ENCODE results near the gene EVPL.

DNA sequence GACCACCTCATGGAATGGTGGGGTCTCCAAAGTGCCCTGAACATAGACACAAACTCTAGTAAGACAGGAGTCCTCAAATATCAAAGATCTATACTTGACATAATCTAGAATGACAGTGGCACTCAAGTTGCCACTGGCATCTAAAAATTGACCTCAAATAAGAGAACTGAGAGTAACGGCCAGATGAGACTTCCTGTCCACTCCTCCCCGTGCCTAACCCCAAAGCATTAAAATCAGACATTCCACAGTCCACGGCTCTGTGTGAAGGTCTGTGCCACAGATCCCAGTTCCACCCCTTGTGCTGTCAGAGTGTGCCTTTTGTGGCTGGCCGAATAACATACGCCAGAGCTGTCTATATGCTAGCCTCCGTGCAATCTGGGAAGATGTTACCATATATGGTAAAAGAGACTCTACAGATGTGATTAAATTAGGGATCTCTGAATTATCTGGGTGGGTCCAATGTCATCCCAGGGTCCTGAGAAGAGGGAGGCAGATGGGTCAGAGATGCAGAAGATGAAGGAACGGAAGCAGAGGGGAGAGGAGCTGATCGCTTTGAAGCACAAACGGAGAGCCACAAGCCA lies 21.0 kb upstream of the EVPL start:
- TF ChIP-seq, protein P1, sequence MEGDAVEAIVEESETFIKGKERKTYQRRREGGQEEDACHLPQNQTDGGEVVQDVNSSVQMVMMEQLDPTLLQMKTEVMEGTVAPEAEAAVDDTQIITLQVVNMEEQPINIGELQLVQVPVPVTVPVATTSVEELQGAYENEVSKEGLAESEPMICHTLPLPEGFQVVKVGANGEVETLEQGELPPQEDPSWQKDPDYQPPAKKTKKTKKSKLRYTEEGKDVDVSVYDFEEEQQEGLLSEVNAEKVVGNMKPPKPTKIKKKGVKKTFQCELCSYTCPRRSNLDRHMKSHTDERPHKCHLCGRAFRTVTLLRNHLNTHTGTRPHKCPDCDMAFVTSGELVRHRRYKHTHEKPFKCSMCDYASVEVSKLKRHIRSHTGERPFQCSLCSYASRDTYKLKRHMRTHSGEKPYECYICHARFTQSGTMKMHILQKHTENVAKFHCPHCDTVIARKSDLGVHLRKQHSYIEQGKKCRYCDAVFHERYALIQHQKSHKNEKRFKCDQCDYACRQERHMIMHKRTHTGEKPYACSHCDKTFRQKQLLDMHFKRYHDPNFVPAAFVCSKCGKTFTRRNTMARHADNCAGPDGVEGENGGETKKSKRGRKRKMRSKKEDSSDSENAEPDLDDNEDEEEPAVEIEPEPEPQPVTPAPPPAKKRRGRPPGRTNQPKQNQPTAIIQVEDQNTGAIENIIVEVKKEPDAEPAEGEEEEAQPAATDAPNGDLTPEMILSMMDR (IDR thresholded peaks at IDR 0.05): no peak
- TF ChIP-seq POLR2A (IDR thresholded peaks at IDR 0.05): no peak
